H1 (cell line): ENCODE results near the gene RAD51C. TPM values are rescaled to one million over a fixed set of nuclear protein-coding genes. Genes with fewer than 3 reads are reported as not detected.

Source experiments
- CHD2 ChIP-seq: IDR thresholded peaks from 2 replicates; pipeline ENCODE4 v1.6.1; 2012; ENCODE audit warnings: low read length, improper control_type of control experiment
- CREB1 ChIP-seq: IDR thresholded peaks from 2 replicates; pipeline ENCODE4 v1.6.1; 2012; ENCODE audit warnings: inconsistent platforms
- EP300 ChIP-seq, 2 experiments: IDR thresholded peaks; 1 replicate in 1 of 2; 2 replicates in 1 of 2; pipeline ENCODE4 v1.6.1; 2011 to 2012; ENCODE audit warnings: low read depth in 2 of 2, low read length in 2 of 2, mild to moderate bottlenecking in 2 of 2, borderline replicate concordance in 1 of 2, inconsistent platforms in 1 of 2, moderate library complexity in 1 of 2
- HDAC6 ChIP-seq: IDR thresholded peaks from one replicate; pipeline ENCODE4 v1.7.1; 2012; ENCODE audit warnings: low read depth, mild to moderate bottlenecking, inconsistent platforms, low read length, moderate library complexity
- KDM5A ChIP-seq: fragments of 200-600 bp; IDR thresholded peaks from 2 replicates; pipeline ENCODE4 v1.7.1; 2012; ENCODE audit warnings: mild to moderate bottlenecking, low read length, inconsistent platforms, mixed read lengths
- NANOG ChIP-seq: IDR thresholded peaks from 2 replicates; pipeline ENCODE4 v1.6.1; 2011; ENCODE audit warnings: low read length, low read depth, mild to moderate bottlenecking, inconsistent platforms; ENCODE audit not compliant: insufficient read depth, poor library complexity, severe bottlenecking
- NRF1 ChIP-seq: IDR thresholded peaks from 2 replicates; pipeline ENCODE4 v1.6.1; 2011; ENCODE audit warnings: mild to moderate bottlenecking, low read depth, low read length, improper control_type of control experiment
- RBBP5 ChIP-seq: IDR thresholded peaks from 2 replicates; pipeline ENCODE4 v1.7.1; 2012; ENCODE audit warnings: low read depth, mild to moderate bottlenecking, inconsistent platforms, low read length, moderate library complexity, borderline replicate concordance
- RXRA ChIP-seq: IDR thresholded peaks from 2 replicates; pipeline ENCODE4 v1.6.1; 2011; ENCODE audit warnings: low read depth, mild to moderate bottlenecking, low read length, moderate library complexity; ENCODE audit not compliant: insufficient read depth
- SP1 ChIP-seq: IDR thresholded peaks from 2 replicates; pipeline ENCODE4 v1.6.1; 2011; ENCODE audit warnings: low read depth, low read length
- SUZ12 ChIP-seq: fragments of 200-600 bp; sonication (generic); IDR thresholded peaks from 2 replicates; pipeline ENCODE4 v1.6.1; 2012; ENCODE audit warnings: mild to moderate bottlenecking, inconsistent platforms, low read length, moderate library complexity, mixed read lengths
- polyA plus RNA-seq, 7 experiments: library from polyadenylated mRNA; depleted of rRNA in 3 of 7; stranded (reverse) in 5 of 7; unstranded in 2 of 7; fragments of >200 nt in 5 of 7; fragments of 200-250 nt in 2 of 7; gene quantifications; 1 replicate in 5 of 7; 2 replicates in 1 of 7; 4 replicates in 1 of 7; pipeline versions ENCODE4 v1.2.1 to v1.2.3, GENCODE V29; 2011 to 2013; ENCODE audit warnings: missing spikeins in 2 of 7, mixed read lengths in 2 of 7
- total RNA-seq: library from RNA; stranded (reverse); fragmentation: NEBNext Ultra II Directional; extraction: Animal tissue kit (Norgen Biotek cat#: 25700); gene quantifications from 2 replicates; pipeline ENCODE4 v1.2.1, GENCODE V29; 2021
- TF ChIP-seq, protein P1 (sequence below): IDR thresholded peaks from 2 replicates; pipeline ENCODE4 v1.6.1; 2011; ENCODE audit warnings: low read length, improper control_type of control experiment

The RAD51C gene
- total and polyA plus RNA-seq, 2 of the 8 experiments (the other 6 are each of a cell fraction or from before 2014, with no cell fraction given), result 10.4 to 21.7 TPM

DNA sequence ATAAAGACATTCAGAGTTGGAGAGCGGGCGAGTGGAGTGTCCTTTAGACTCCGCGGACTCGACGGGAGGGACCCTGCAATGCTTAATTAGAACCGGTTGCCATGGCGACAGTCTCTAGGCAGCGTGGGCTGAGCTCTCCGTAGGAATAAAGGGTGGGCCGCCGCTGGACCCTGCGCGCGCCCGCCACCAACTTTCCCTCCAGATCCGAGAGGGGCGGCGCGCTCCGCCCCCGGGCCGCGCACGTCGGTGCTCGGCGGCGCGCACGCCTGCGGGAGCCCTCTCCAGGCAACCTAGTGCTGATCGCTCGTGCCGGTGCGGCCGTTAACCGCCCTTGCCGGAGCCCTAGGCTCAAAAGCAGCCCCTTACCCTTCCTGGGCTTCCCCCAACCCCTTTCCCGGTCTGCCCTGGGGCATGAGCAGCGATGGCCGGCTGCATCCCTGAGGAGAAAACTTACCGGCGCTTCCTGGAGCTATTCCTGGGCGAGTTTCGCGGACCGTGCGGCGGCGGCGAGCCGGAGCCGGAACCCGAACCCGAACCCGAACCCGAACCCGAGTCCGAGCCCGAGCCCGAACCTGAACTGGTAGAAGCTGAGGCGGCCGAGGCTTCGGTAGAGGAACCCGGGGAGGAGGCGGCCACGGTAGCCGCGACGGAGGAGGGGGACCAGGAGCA, 63.3 kb downstream of the RAD51C start, which contains the start of gene PPM1E (continued):
- TF ChIP-seq NANOG (peak; percentile 30), EP300 (IDR thresholded peaks at IDR 0.05; ENCODE audit: borderline replicate concordance in 1 of 2, low read depth in 2 of 2, low read length in 2 of 2) (0 out of 3 replicates have a peak, but pooled peaks of 1 of the 2 experiments have one; percentile 42), HDAC6 (no peak), NRF1 (peak; percentile 25; the same call in 1 of the 2 replicates), SP1 (no peak), CHD2 (no peak), RXRA (no peak), CREB1 (0 out of 2 replicates have a peak, but pooled peaks have one; percentile 5), KDM5A (no peak), RBBP5 (peak; percentile 45), SUZ12 (no peak)
- TF ChIP-seq, protein P1, sequence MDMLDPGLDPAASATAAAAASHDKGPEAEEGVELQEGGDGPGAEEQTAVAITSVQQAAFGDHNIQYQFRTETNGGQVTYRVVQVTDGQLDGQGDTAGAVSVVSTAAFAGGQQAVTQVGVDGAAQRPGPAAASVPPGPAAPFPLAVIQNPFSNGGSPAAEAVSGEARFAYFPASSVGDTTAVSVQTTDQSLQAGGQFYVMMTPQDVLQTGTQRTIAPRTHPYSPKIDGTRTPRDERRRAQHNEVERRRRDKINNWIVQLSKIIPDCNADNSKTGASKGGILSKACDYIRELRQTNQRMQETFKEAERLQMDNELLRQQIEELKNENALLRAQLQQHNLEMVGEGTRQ, result no peak
